ENCODE results near the gene DNM2.
A peak's percentile ranks its signal among the peaks of the same experiment; 100 is the strongest.
"Not testable (repeated sequence)": the region's sequence is repeated elsewhere in the genome, so short reads cannot be mapped to it uniquely, and the experiment has no call there.

DNM2 gene

GRCh38 chr19:10819124-10820060, 101.5 kb downstream of the DNM2 start:
- no peak for DNase-seq

DNA sequence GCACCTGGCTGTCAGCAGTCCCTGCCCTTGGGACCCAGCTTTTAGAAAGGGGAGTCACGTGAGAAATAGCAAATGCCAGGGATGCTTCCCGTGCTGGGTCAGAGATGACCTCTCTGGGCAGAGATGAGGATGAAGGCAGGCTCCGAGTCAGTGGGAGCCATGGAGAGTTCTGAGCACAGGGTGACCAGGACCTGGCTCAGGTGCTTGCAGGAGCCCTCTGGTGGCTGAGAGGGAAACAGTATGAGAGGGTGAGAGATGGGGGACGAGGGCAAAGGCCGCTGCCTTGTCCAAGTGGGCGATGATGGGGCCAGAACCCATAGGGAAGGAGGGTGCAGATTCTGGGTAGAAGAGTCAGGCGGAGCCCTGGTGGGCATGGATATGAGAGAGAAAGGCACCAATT, 102.3 kb downstream of the DNM2 start:
- no peak for DNase-seq

DNA sequence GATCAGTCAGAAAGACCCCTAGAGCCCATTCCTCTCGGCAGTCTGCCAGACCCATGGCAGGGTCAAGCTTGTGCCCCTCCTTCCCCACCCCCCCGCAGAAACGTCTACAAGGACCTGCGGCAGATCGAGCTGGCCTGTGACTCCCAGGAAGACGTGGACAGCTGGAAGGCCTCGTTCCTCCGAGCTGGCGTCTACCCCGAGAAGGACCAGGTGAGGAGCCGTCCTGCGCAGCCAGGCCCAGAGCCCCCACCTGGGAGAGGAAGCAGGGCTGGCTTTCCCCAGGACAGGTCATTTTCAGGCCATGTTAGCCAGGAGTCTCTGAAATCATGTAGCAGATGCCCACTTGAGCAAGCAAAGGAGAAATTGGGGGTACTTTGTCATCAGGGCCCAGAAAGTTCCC, 105.8 kb downstream of the DNM2 start:
- no peak for DNase-seq

DNA sequence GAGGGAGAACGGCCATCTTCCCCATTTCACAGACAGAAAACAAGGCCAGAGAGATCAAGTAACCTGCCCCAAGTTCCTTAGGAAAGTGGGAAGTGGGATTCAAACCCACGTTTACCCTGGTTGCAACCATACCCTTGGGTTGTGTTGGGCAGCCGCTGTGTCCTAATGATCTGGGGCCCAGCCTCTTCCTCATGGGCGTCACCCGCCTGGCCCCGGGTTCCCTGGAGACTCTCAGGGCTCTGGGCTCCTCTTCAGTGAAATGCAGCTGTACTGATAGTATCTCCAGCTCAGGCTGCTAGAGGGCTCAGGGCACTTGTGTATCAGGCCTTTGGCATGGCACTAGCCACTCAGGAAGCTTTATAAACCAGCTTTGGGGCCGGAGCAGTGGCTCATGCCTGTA, 108.4 kb downstream of the DNM2 start:
- DNase-seq = no peak

GRCh38 chr19:10826846-10827245, 109.0 kb downstream of the DNM2 start:
- DNase-seq = no peak

DNA sequence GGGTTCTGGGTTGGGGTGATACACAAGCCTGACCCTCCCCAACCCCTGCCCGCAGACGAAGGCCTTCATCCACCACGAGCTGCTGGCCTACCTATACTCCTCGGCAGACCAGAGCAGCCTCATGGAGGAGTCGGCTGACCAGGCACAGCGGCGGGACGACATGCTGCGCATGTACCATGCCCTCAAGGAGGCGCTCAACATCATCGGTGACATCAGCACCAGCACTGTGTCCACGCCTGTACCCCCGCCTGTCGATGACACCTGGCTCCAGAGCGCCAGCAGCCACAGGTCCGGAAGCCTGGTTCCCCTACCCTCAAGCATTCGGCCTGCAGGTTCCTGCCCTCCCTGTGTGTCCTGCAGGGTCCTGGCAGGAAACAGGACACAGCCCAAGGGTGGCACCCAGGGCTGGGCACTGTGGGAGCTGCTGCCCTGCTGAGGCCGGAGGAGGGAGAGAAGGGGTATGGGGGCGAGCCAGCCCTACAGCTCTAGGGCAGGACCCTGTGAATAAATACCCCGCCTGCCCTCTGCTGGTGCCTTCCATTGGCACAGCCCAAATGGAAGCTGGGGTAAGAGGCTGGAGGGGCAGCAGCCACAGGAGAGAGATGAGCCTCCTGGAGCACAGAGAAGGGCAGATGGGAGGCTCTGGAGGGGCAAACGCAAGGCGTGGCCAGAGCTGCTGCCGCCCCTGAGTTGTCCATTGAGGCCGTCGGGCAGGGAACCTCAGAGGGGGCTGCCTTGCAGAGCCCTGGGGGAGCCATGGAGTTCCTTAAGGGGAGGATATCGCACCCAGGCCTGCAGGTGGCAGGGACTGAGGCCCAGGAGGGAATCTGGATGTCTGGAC, 111.3 kb downstream of the DNM2 start:
- no peak for DNase-seq

DNA sequence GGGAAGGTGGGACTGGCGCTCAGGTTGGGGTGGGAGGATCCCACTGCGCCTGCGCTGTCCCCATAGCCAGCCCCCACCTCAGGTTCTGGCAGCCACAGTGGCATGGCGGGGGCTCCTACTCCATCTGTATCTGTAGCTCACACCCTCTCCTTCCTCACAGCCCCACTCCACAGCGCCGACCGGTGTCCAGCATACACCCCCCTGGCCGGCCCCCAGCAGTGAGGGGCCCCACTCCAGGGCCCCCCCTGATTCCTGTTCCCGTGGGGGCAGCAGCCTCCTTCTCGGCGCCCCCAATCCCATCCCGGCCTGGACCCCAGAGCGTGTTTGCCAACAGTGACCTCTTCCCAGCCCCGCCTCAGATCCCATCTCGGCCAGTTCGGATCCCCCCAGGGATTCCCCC, 112.1 kb downstream of the DNM2 start:
- DNase-seq = no peak

DNA sequence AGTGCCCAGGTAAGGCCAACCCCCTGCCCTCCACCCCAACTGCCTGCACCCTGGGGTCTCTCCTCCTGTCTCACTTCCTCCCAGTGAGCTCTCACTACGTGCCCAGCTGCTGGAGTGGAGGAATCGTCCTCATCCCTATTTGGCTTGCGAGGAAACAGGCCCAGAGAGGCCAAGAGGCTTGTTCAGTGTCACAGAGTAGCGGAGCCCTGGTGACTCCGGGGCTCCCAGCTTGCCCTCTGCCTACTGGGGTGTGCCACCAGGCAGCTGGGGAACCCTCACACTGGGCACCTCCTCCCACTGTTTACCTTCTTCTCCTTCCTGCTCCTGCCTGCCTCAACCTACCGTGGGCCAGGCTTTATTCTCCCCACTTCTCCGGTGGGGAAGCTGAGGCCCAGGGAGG, 112.5 kb downstream of the DNM2 start:
- no peak for DNase-seq

- no peak for DNase-seq
Observed at GRCh38 chr19:10830931-10831779, 113.3 kb downstream of the DNM2 start.

DNA sequence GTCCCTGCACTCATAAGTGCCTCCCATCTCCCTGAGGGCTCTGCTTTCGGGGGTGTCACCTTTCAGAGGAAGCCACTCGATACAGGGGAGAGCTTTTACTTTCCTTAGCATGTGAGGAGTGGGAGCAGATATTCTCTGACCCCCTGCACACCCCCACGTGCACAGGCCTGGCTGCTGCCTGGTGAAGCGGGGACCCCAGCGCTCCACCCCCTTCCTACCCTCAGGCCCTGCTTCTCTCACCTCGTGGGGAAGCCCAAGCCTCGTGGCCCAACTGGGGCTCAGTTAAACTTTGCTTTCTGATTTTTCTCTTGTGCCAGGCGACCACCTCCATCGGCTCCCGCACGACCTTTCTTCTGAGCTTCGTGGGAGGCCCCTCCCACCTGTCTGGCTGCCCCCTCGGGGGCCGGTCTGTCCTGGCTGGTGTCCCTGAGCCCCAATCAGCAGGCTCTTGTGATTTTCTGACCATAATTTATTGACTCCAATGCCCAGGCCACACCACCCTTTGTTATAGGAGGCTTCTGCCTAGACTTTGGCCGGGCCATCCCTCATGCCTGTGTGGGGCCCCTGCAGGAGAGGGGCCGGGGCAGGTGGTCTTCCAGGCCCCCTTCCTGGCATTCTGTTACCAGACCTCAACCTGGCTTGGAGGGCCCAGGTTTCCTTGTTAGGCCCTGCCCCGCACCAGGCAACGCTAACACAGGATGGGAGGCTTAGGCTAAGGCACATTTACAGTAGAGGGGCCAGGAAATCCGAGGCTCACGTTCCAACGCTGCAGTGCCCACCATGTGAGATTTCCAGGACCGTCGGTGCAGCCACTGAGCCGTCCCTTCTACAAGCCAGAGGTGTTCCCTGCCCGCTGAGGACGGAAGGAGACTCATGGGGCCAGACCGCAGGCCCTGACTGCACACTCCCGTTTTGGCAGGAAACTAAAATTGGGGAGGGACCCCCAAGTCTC, 114.4 kb downstream of the DNM2 start:
- DNase-seq = no peak

DNA sequence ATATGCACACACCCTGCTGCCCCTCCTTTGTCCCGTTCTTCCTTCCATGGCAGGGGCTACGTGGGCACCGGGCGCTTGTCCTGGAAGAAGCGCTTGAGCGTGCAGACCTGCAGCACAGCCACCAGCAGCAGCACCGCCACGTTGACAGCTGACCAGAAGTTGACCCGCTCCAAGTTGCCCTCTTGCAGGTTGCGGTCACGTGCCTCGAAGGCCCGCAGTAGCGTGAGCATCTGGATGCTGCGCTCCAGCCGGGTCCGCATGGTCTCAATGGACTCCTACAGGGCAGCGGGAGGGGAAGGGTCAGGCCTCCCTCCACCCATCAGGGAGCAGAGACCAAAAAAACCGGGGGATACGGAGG, 115.0 kb downstream of the DNM2 start:
- no peak for DNase-seq

- DNase-seq = peak; percentile 91
Observed at GRCh38 chr19:10835089-10835753, 117.3 kb downstream of the DNM2 start.

DNA sequence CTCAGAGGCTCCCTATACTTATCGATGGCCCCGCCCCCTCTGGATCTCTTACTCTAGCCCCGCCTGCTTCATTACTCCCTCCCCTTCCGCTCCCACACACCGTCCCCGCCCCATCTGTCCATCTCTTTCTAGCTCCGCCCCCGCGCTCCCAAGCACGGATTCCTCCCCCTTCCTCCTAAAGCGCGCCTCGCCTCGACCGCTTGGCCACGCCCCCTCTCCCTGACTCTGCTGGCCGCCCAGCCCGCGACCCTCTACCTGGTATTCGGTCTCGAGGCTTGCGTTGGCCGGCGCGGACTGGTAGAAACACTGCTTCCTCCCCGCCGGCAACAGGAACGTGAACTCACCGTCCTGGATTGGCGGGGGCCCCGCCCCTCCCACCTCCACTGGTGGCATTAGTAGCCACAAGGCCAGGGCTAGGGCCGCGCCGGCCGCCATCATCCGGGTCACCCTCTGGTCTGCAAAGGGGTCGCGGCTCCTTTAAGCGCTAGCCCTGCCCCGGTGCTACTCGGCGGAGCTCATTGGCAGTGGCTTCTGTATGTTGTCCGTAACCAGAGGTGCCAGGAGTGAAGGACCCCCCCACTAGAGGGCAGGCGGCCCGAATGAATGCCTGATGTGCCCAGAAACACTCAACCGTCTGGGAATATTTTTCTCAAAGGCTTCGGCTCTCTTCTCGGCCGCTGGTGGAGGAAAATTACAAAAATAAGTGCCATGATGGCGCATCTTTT, 118.0 kb downstream of the DNM2 start, which contains the start of gene TMED1:
TMED1 (minus strand) TSS at position 459 of the 725 bp plus-strand sequence; CDS start at position 438, 21 bp downstream.
- peak; percentile 36 for DNase-seq

GRCh38 chr19:10836479-10837330, 118.8 kb downstream of the DNM2 start:
- peak; percentile 14 for DNase-seq

DNA sequence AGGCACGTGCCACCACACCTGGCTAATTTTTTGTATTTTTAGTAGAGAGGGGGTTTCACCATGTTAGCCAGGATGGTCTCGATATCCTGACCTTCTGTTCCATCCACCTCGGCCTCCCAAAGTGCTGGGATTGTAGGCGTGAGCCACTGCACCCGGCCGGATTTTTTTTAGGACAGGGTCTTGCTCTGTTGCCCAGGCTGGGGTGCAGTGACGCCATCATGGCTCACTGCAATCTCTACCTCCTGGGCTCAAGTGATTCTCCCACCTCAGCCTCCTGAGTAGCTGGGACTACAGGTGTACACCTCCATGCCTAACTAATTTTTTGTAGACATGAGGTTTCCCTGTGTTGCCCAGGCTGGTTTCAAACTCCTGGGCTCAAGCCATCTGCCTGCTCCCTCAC, 119.8 kb downstream of the DNM2 start:
- DNase-seq = not testable (repeated sequence)

DNA sequence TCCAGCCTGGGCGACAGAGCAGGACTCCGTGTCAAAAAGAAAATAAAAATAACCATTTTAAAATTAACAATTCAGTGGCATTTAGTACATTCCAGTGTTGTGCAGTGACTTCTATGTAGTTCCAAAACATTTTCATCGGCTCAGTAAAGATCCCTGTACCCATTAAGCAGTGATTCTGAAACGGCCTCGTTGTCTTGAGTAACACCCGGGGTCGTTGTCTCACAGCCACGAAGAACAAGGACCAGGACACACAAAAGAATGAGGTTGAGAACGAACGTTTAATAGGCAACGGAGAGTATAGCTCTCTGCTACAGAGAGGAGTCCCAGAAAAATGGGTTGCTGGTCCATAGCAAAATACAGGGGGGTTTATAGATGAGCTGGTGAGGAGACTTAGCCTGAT, 120.5 kb downstream of the DNM2 start:
- no peak for DNase-seq

DNA sequence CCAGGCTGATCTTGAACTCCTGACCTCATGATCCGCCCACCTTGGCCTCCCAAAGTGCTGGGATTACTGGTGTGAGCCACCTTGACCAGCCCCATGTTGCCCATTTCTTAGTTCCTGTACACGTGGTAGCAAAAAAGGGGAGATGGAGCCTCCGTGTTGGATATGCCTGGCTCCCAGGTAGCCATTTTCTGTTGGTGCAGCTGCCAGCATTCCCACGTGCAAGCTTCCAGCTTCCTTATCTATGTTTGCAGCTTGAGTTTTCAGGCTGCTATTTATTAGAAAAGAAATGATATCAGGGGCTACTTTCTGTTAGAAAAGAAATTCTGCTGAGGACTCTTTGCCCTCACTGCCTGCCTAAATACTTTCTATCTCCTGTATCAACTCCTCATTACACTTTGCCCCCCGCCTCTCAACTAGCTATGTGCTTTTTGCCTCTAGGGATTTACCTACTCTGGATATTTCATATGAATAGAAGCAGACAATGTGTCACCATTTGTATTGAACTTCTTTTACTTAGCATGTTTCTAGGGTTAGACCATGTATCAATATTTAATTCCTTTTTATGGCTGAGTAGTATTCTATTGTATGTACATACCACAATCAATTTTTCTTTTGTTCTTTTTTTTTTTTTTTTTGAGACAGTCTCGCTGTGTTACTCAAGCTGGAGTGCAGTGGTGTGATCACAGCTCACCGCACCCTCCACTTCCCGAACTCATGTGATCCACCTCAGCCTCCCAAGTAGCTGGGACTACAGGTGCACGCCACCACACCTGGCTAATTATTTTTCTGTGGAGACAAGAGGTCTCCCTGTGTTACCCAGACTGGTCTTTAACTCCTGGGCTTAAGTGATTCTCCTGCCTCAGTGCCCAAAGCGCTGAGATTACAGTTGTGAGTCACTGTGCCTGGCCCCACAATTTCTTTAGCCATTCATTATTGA, 121.5 kb downstream of the DNM2 start:
- no peak for DNase-seq

DNA sequence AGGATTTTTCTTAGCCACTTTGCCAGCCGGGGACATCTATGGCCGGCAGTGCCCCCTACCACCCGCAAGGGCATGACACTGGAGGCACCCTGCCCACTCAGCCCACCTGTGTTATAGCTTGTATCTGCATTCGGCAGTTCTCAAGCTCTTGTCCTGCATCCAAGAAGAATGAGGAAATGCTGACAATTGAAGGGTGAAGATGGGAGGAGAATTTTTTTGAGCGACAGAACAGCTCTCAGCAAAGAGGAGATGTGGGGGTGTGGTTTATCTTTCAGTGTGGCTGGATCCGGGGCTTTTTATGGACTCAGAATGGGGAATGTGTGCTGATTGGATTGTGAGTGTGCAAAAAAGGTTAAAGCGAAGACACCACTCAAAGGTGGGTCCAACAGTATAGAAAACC, 124.9 kb downstream of the DNM2 start:
- DNase-seq = no peak
